SU-DHL-6 (cell line): ENCODE data around the gene CDK6.

ENCODE experiments used
- H2AFZ ChIP-seq: fragments of 200-600 bp; sonication (generic); 2 replicates; pipeline ENCODE4 v1.6.1; 2014; ENCODE audit warnings: low read depth, mild to moderate bottlenecking, moderate library complexity, mixed read lengths, antibody characterized with exemption, low read length; ENCODE audit not compliant: severe bottlenecking
- H3F3A ChIP-seq: fragments of 200-600 bp; shearing (Covaris generic); 2 replicates; pipeline ENCODE4 v1.6.0; 2016; ENCODE audit warnings: antibody characterized with exemption, mild to moderate bottlenecking; ENCODE audit not compliant: insufficient read depth
- H3K27ac ChIP-seq: fragments of 200-600 bp; sonication (generic); 2 replicates; pipeline ENCODE4 v1.5.1; 2016; ENCODE audit warnings: low read depth, mild to moderate bottlenecking, low read length, moderate library complexity, mixed read lengths
- H3K27me3 ChIP-seq: fragments of 200-600 bp; sonication (generic), shearing (Covaris generic); 2 replicates; pipeline ENCODE4 v1.6.0; 2014; ENCODE audit warnings: mild to moderate bottlenecking, low read length
- H3K36me3 ChIP-seq: fragments of 200-600 bp; sonication (generic); 2 replicates; pipeline ENCODE4 v1.6.1; 2014; ENCODE audit warnings: mild to moderate bottlenecking, low read length, mixed read lengths
- H3K4me2 ChIP-seq: fragments of 300-600, 200-600 bp; shearing (Covaris generic), sonication (generic); 2 replicates; pipeline ENCODE4 v1.6.0; 2014; ENCODE audit warnings: low read length, low read depth, mild to moderate bottlenecking; ENCODE audit not compliant: poor library complexity, severe bottlenecking
- H3K4me3 ChIP-seq: fragments of 200-600 bp; sonication (generic); 2 replicates; pipeline ENCODE4 v1.5.1; 2014; ENCODE audit warnings: antibody characterized with exemption, low read length, mild to moderate bottlenecking, mixed read lengths; ENCODE audit not compliant: insufficient read depth, poor library complexity, severe bottlenecking
- H3K79me2 ChIP-seq: fragments of 200-600 bp; sonication (generic); 2 replicates; pipeline ENCODE4 v1.6.1; 2014; ENCODE audit warnings: mild to moderate bottlenecking, low read length, moderate library complexity; ENCODE audit not compliant: insufficient read depth
- H3K9ac ChIP-seq: fragments of 200-600 bp; sonication (generic); 2 replicates; pipeline ENCODE4 v1.7.0; 2014; ENCODE audit warnings: mild to moderate bottlenecking, low read length
- H3K9me2 ChIP-seq: fragments of 200-600 bp; sonication (generic); replicated peaks from 2 replicates; pipeline ENCODE4 v1.6.1; 2014; ENCODE audit warnings: low read length; ENCODE audit not compliant: insufficient read depth
- H3K9me3 ChIP-seq: fragments of 200-600 bp; sonication (generic); 2 replicates; pipeline ENCODE4 v1.6.1; 2014; ENCODE audit warnings: low read length, mixed read lengths; ENCODE audit not compliant: insufficient read depth
- H4K20me1 ChIP-seq: fragments of 200-600 bp; sonication (generic); 2 replicates; pipeline ENCODE4 v1.6.1; 2014; ENCODE audit warnings: low read depth, mild to moderate bottlenecking, antibody characterized with exemption, low read length, moderate library complexity, mixed read lengths
- CTCF ChIP-seq: fragments of 200-600 bp; sonication (generic); IDR thresholded peaks from one replicate; pipeline ENCODE4 v1.5.1; 2017; ENCODE audit warnings: antibody characterized with exemption, mild to moderate bottlenecking, low read length, moderate library complexity; ENCODE audit not compliant: insufficient read depth, poor library complexity, severe bottlenecking
- EZH2phosphoT487 ChIP-seq: fragments of 200-600 bp; sonication (generic), shearing (Covaris generic); conservative IDR thresholded peaks from 2 replicates; pipeline ENCODE4 v1.6.1; 2018; ENCODE audit warnings: mild to moderate bottlenecking, antibody characterized with exemption, low read length, moderate library complexity, mixed read lengths

Gene CDK6

GRCh38 chr7:92652536-92652935 lies 183.8 kb downstream of the CDK6 start:
- no peaks in the 10 kb centered on the region for H3K9me2 ChIP-seq
- H3F3A ChIP-seq = no peaks in the 10 kb centered on the region
- no peaks in the 10 kb centered on the region for H3K79me2 ChIP-seq
- no peak overlapping the region for H3K4me3 ChIP-seq
- no peak overlapping the region for H2AFZ ChIP-seq
- H4K20me1 ChIP-seq = no peaks in the 10 kb centered on the region
- no peak overlapping the region for H3K9ac ChIP-seq
- no peak overlapping the region for H3K27ac ChIP-seq
- no peaks in the 10 kb centered on the region for H3K27me3 ChIP-seq
- no peak overlapping the region for H3K4me2 ChIP-seq
- TF ChIP-seq EZH2phosphoT487 (no peak), CTCF (no peak)
- no peaks in the 10 kb centered on the region for H3K36me3 ChIP-seq
- no peaks in the 10 kb centered on the region for H3K9me3 ChIP-seq

DNA sequence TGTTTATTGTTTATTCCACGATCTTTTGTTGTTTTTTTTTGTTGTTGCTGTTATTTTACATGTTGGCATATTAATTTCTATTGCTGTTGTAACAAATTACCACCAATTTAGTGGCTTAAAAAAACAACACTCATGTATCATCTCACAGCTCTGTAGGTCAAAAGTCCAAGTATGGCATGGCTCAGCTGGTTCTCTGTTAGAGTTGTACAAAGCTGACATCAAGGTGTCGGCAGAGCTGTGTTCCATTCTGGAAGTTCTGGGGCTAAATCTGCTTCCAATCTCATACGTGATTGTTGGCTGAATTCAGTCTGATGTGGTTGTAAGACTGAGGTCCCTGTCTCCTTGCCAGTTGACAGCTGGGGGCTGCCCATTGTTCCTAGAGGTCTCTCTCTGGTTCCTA lies 186.0 kb downstream of the CDK6 start:
- Histone ChIP-seq H3K79me2 (no peaks in the 10 kb centered on the region), H3F3A (no peaks in the 10 kb centered on the region), H4K20me1 (no peaks in the 10 kb centered on the region), H3K27me3 (no peaks in the 10 kb centered on the region), H3K27ac (no peak overlapping the region), H2AFZ (no peak overlapping the region), H3K9me3 (no peaks in the 10 kb centered on the region), H3K4me3 (no peak overlapping the region), H3K36me3 (no peaks in the 10 kb centered on the region), H3K9ac (no peak overlapping the region), H3K4me2 (no peak overlapping the region), H3K9me2 (no peaks in the 10 kb centered on the region)
- no peak for TF ChIP-seq CTCF
- no peak for TF ChIP-seq EZH2phosphoT487

DNA sequence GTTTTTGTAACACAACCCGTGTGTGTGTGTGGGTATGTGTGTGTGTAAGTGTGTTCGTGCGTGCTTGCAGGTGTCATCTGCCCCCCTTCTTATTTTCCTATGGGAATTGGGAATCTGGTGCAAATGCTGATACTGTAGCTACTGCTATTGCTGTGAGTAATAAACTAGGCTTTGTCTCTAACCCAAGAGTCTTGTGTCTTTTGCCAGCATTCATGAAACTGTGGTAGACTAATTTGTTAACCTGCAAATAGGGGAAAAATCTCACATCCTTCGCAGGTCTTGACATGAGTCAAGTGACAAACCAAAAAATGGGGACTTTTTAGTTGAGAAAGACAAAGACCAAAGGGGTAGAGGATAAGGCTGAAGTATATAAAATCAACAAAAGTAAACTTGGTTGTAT lies 188.3 kb downstream of the CDK6 start:
- no peak overlapping the region for H3K4me2 ChIP-seq
- no peaks in the 10 kb centered on the region for H3K9me2 ChIP-seq
- no peak overlapping the region for H3K9ac ChIP-seq
- H4K20me1 ChIP-seq = no peaks in the 10 kb centered on the region
- no peak overlapping the region for H2AFZ ChIP-seq
- no peak overlapping the region for H3K4me3 ChIP-seq
- no peaks in the 10 kb centered on the region for H3K9me3 ChIP-seq
- H3K79me2 ChIP-seq = no peaks in the 10 kb centered on the region
- H3F3A ChIP-seq = no peaks in the 10 kb centered on the region
- no peaks in the 10 kb centered on the region for H3K36me3 ChIP-seq
- no peaks in the 10 kb centered on the region for H3K27me3 ChIP-seq
- no peak overlapping the region for H3K27ac ChIP-seq
- TF ChIP-seq EZH2phosphoT487 (no peak), CTCF (no peak)

- no peak overlapping the region for H3K4me3 ChIP-seq
- H3K9me2 ChIP-seq = no peaks in the 10 kb centered on the region
- no peak overlapping the region for H2AFZ ChIP-seq
- no peak overlapping the region for H3K9ac ChIP-seq
- H3K27me3 ChIP-seq = no peaks in the 10 kb centered on the region
- H4K20me1 ChIP-seq = no peaks in the 10 kb centered on the region
- H3K79me2 ChIP-seq = no peaks in the 10 kb centered on the region
- TF ChIP-seq EZH2phosphoT487 = no peak
- TF ChIP-seq CTCF = no peak
- H3K9me3 ChIP-seq = no peaks in the 10 kb centered on the region
- H3K4me2 ChIP-seq = no peak overlapping the region
- H3F3A ChIP-seq = no peaks in the 10 kb centered on the region
- H3K27ac ChIP-seq = no peak overlapping the region
- H3K36me3 ChIP-seq = no peaks in the 10 kb centered on the region
Measured at GRCh38 chr7:92647652-92648051, 188.7 kb downstream of the CDK6 start.
